Measurements from ENCODE around the gene SRGAP2C.
"Not testable (repeated sequence)": the region's sequence is repeated elsewhere in the genome, so short reads cannot be mapped to it uniquely, and the experiment has no call there.

Gene SRGAP2C

DNA sequence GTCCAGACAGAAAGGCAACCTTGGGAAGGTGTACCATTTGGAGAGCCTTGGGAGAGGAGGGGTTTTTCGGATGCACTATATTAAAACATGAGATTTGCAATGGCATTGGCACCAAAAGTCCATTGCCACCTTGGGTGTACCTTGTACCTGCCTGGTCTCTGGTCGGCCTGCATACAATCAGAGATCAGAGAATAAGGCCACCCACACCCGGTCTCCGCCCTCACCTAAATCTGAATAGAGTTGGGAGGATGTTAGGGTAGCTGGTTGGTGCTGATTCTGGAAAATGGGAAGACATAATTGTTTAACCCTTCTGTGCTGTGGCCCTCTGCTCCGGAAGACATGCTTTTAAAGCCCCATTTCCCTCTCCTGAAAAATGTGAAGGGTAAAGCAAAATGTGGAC lies 3.1 kb downstream of the SRGAP2C start:
- DNase-seq, result not testable (repeated sequence)

DNA sequence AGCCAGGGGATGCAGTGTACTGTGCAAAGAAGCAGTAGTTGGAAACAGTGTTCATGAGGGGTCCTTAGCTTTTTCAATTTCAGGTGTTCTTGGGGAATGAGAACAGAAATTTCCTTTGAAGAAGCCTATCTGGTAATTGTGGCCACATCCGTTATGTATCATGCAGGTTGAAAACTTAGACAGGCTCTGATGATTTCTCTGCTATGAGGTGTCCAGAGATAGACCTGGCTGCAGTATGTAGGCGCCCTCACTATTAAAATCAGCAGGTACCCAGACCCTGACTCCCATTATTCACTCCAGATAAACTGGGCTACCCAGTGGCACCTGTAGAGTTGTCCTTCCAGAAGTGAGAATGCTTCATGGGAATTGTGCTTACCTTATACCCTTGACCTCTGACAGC lies 7.7 kb downstream of the SRGAP2C start:
- DNase-seq, result not testable (repeated sequence)

DNA sequence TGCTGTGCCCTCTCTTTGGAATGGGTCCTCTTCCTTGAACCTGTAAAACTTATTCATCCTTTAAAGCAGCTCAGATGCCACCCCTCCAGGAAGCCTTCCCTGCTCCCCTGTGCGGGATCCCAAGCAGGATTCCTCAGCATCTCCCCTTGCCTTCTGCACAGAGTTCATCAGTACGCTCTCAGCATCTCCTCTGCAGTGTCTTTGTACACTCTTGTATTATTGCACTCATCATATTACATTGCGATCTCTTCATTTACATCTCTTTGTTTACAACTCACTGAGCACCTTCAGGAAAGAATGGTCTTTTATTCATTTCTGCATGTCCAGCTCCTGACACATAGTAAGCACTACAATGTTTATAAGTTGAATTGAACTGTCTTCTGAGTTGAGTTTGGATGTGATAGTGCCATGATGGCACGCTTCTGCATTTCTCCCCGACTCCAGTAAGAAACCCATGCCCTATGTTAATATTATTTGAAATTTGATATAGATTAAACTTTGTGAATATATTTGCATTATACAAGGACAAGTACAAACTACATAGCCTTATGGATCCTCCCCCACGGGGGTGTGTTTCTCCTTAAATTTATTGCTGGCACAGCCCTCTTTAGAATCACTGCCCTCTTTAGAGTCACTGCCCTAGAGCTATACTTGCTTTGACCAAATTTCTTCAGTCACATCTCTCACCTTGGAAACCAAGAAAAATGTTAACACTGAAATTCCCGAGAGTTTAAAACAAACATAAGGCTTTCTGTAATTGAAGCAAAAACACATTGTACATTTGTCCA lies 12.5 kb downstream of the SRGAP2C start:
- not testable (repeated sequence) for DNase-seq

- DNase-seq, result not testable (repeated sequence)
These were observed 15.0 kb downstream of the SRGAP2C start for GRCh38 chr1:121199763-121200162.

DNA sequence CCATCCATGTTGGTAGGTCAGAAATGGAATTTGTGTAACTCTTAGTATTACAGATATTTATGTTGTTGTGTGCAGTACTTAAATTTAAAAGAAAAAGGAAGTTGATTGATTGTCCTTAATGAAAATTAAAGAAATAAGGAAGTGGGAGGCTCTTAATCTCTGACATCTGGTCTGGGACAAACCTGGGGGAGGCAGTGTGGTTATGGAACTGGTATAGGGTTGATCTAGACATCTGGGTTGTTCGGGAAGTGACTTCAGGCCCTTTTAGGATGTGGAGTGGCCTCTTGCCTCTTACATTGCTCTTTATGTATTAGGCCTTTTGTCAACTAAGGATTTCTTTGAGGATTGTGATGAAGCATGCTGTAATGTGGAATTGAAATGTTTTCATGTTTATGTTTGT lies 15.5 kb downstream of the SRGAP2C start:
- not testable (repeated sequence) for DNase-seq

DNA sequence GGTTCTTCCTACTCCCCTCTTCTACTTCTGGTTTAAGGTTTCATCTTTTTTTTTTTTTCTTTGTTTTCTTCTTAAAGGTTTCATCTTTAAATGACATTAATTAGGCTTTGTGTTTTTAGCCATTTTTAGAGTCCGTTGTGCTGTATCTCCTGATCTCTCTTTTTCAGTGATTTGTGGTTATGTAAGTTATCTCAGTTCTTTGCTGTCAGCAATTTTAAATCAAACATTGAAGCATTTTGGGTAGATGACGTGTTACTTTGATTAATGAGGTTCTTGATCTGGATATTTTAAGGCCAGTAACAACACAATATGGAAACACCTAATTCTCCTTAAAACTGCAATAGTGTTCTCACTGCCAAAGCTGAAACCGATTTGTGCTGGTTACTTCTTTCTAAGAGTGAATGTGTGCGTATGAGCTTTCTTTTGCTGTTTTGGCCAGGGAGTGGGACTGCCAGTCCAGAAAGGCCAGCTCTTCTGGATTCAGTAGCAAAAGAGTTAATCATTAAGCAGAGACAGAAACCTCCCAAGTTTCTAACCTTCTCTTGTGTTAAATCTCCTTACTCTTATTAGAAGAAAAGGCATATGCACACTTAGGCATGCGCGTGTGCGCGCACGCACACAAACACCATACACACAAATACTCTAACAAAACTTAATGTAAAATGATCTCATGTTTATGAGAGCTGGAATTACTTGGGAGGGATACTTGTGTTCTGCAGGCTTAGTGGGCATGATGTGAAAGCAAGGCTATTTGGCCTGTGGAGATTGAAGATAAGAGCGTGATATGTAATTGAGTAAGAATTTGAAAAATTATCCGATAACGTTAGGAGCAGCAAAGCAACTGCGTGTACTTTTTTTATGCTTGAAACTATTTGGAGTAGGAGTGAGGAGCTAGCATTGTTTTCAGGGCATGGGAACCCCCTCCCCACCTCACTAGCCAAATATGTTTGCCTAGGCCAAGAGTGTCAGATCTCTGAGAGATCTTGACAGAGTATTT lies 16.5 kb downstream of the SRGAP2C start:
- not testable (repeated sequence) for DNase-seq

DNA sequence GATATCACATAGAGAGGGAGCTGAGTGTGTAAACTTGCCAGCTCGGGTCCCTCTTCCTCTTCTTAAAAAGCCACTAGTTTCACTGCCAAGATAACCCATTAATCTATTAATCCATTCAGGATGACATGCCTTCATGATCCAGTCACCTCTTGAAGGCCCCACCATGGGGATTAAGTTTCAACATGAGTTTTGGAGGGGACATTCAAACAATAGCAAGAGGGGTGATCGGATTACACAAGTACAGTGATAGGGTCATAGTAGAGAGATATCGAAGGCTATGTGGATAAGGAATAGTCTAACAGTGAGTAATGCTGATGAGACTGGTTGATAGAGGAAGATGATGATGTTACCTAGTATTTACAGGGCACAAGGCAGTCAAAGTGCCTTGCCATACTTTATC lies 18.2 kb downstream of the SRGAP2C start:
- not testable (repeated sequence) for DNase-seq

- DNase-seq, result not testable (repeated sequence)
These were observed 21.3 kb downstream of the SRGAP2C start for GRCh38 chr1:121205786-121206711.

DNA sequence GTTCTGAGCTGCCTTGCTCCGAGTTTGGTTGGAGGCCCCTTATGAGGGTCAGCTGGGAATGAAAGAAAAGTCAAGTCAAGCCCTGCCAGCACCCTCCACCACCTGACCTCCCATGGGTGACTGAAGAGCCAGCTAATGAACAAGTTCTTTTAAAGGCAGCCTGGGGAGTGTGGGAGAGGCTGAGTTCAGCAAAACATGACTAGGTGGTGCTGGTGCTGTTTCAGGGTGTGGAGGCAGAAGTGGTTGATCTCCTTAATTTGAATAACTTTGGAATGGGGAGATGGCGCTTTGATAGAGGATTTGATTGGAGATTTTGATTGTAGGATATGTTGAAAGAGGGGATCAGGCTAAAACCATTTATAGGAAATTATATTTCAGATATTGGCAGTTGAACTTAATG lies 22.6 kb downstream of the SRGAP2C start:
- not testable (repeated sequence) for DNase-seq

- DNase-seq, result not testable (repeated sequence)
These were observed 23.6 kb downstream of the SRGAP2C start for GRCh38 chr1:121208375-121208774.

DNA sequence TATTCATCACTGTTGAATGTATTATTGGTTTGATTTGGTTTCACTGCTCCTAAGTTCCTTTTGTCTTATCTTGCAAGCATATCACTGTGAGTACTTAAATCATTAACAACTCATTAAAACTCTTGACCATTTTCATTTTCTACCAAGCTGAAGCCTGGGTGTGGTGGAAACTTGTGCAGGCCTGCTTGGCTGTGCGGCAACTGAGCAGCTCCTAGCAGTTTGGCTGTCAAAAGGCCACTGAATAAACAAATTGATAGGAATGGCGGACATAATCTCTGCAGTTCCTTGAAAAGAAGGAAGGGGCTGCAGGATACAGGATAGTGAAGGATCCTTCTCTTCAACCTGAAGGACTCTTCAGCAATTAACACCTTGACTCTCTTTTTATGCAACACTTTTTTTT lies 26.0 kb downstream of the SRGAP2C start:
- not testable (repeated sequence) for DNase-seq

GRCh38 chr1:121213491-121213890 lies 28.7 kb downstream of the SRGAP2C start:
- DNase-seq, result not testable (repeated sequence)

DNA sequence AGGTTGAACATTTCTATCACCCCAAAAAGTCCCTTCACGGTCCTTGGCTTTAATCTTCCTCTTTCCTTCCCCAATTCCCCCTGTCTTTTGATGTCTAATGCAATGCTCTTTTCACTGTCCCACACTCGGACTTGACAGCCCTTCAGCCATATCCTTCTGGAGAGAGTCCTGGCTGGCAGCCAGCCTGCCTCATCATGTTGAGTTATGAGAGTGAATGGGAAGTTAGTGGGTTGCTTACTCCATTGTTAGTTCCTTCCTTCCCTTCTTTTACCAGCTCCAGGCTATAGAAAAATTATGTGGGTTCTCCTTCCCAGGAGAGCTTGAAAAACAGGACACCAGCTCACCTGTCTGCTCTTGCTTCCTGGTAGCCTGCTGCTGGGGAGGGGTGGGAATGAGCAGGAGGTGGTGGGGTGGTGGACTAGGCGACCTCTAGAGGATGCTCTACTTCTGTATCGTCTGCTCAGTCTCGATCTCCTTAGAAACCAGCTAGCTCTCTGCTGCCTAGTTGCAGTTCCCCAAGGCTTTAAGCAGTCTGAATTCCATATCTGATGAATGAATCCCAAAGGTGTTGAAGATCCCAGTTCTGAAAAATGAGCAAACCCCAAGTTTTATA lies 29.9 kb downstream of the SRGAP2C start:
- not testable (repeated sequence) for DNase-seq

DNA sequence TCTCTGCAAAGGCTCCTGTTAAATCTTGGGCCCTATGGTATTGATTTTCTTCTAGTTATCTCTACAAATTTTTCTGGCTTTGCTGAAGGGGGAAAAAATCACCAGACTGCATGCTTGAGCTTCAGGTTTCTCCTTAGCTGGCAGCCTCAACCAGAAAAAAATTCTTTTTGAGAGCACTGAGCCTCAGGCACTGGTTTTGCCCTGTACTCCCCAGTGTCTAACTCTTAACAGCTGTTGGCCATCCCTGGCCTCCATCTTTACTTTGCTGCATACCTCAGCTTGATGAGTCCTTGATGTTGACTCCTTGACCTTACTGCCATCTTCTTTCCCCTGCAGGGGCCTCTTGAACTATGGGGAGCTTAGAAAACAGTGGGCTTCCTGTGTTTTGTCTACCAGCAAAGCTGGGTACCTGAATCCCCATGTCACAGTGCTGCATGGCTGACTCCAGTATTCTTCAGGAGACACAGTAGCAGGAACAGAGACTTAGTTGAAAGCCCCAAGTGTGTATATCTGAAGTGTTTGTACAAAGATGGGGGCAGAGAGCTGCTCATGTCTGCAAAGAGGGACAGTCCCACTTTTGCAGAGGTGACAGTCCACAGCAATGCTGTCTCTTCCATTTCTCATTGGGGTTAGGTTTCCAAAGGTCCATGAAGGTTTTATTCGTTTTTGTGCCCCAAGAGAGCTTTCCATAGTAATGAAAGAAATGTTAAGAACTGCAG lies 31.1 kb downstream of the SRGAP2C start:
- not testable (repeated sequence) for DNase-seq

DNA sequence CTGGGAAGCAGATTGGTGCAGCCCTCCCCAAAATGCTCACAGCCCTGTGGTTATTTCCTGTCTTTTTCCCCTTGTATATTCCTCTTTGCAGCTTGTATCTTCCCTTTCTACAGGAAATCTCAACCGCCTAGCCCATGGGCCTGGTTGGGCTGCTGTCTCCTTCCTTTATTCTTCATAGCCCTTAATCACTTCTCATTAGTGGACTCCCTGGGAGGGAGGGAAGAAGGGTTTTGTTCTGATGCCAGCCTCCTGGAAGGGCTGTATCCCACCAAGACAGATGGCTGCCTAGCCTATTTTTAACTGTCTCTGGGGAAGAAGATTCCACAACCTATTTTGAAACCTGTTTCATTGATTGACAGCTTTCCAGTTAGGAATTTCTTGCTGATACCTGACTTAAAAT lies 31.9 kb downstream of the SRGAP2C start:
- not testable (repeated sequence) for DNase-seq

GRCh38 chr1:121221770-121222169 lies 37.0 kb downstream of the SRGAP2C start:
- not testable (repeated sequence) for DNase-seq

GRCh38 chr1:121224714-121225113 lies 39.9 kb downstream of the SRGAP2C start:
- not testable (repeated sequence) for DNase-seq

DNA sequence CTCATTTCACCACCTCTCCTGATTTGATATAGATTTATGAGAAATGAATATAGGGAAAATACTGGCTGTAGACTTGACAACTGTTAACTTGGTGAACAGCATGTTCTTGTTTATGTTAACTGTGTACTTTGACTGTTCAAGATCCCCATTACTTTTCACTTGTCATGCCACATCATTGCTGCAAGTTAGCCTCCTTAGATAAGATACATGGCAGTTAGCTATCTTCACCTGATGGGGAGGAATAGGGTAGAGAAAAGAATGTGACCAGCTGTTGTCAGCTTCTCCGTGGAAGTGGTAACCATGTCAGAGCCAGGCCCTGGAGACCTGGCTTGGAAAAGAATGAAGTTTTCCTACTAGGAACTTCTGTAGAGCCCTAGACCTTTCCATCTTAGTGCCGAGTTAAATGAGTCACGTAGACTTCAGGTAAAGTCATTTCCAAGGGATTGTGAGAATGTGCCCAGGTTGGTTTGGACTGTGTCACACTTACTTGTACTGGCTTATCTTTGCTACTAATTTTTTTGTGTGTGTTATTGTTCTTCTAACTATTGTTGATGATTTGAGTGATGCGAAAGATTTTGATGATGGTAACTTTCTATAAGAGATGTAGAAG lies 41.6 kb downstream of the SRGAP2C start:
- DNase-seq, result not testable (repeated sequence)

DNA sequence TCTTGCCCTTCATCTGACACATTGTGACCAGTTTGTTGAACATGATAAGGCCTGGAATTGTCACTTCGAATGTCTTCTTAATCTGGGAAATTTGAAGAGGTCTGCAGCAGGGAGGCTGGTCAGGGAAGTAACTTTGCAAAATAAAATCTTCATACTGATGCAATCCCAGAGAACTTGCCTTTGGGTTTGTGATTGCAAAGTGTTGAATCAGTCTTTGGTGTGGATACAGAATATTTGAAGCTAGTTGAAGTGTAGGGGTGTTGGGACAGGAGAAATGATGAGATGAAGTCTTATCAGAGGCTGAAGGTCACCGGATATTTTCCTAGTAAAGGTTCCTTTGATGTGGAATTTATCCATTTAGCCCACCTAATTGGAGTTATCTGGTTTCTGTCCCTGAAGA lies 42.1 kb downstream of the SRGAP2C start:
- not testable (repeated sequence) for DNase-seq

DNA sequence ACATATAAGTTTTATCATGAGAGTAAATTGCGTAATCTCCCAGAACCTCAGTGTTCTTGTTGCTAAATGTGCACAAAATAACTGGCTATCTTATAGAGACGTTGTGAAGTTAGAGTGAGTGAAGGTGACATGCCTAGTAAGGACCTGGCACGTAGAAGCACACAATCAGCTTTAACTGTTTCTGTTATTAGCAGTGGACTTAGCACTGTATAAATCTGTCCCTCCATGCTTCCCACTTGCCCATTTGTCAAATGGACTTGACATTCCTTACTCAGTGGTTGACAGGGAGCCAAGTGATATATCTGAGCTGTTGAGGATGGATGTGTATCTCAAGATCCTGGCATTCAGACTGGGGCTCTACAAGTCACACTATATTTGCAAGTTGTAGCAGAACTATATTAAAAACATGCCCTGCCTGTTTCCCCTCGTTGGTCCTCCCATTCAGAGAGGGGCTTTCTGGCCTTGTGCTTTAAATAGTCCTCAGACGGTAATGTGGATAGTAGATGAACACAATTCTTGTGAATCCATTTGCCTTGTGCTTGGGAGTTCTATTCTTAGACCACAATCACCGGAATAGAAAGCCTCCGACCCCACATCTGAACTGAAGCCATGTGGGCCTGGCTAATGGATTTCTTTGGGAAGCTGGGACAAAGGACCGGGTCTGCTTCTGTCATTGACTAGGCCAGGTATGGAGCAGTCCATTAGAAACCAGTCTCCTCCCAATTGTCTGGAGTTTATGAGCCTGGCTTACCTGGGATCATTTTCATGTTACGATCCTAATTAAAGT lies 43.0 kb downstream of the SRGAP2C start:
- DNase-seq, result not testable (repeated sequence)
